Measurements from ENCODE around the gene NACC2. TPM values are rescaled to one million over a fixed set of nuclear protein-coding genes. Genes with fewer than 3 reads are reported as not detected.

NACC2 gene
- total RNA-seq, 6 experiments from 2014 or later: 38.2 to 46.7 (median 40.2) TPM

- Mint-ChIP-seq H3K27ac (no peak overlapping the region), H3K4me3 (no peak overlapping the region), H3K36me3 (ENCODE audit: low read depth) (no peaks in the 10 kb centered on the region), H3K9me3 (no peaks in the 10 kb centered on the region), H3K4me1 (ENCODE audit: low read depth) (peaks cover 24% of the 10 kb centered on the region), H3K27me3 (ENCODE audit: insufficient read depth) (no peaks in the 10 kb centered on the region; the same call in 1 of the 2 replicates)
- DNase-seq: no peak
- TF ChIP-seq, protein P1, sequence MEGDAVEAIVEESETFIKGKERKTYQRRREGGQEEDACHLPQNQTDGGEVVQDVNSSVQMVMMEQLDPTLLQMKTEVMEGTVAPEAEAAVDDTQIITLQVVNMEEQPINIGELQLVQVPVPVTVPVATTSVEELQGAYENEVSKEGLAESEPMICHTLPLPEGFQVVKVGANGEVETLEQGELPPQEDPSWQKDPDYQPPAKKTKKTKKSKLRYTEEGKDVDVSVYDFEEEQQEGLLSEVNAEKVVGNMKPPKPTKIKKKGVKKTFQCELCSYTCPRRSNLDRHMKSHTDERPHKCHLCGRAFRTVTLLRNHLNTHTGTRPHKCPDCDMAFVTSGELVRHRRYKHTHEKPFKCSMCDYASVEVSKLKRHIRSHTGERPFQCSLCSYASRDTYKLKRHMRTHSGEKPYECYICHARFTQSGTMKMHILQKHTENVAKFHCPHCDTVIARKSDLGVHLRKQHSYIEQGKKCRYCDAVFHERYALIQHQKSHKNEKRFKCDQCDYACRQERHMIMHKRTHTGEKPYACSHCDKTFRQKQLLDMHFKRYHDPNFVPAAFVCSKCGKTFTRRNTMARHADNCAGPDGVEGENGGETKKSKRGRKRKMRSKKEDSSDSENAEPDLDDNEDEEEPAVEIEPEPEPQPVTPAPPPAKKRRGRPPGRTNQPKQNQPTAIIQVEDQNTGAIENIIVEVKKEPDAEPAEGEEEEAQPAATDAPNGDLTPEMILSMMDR (IDR thresholded peaks at IDR 0.05): no peak
Measured at GRCh38 chr9:136088939-136089696, 6.0 kb downstream of the NACC2 start.

GRCh38 chr9:136088481-136088938 is 6.6 kb downstream of the NACC2 start:
- H3K9me3 Mint-ChIP-seq: no peaks in the 10 kb centered on the region
- TF ChIP-seq, protein P1 (IDR thresholded peaks at IDR 0.05): no peak
- no peak for DNase-seq
- no peaks in the 10 kb centered on the region for H3K36me3 Mint-ChIP-seq (ENCODE audit: low read depth)
- H3K4me3 Mint-ChIP-seq: no peak overlapping the region
- peaks cover 23% of the 10 kb centered on the region for H3K4me1 Mint-ChIP-seq (ENCODE audit: low read depth)
- H3K27me3 Mint-ChIP-seq (ENCODE audit: insufficient read depth): no peaks in the 10 kb centered on the region; the same call in 1 of the 2 replicates
- no peak overlapping the region for H3K27ac Mint-ChIP-seq

- TF ChIP-seq, protein P1 (IDR thresholded peaks at IDR 0.05): no peak
- no peak for DNase-seq
- Mint-ChIP-seq H3K27ac (no peak overlapping the region), H3K36me3 (ENCODE audit: low read depth) (no peaks in the 10 kb centered on the region), H3K4me1 (ENCODE audit: low read depth) (peaks cover 17% of the 10 kb centered on the region), H3K4me3 (no peak overlapping the region), H3K9me3 (no peaks in the 10 kb centered on the region), H3K27me3 (ENCODE audit: insufficient read depth) (no peaks in the 10 kb centered on the region; the same call in 1 of the 2 replicates)
Measured at GRCh38 chr9:136087741-136088480, 7.2 kb downstream of the NACC2 start.

GRCh38 chr9:136086951-136087740 is 7.9 kb downstream of the NACC2 start:
- Mint-ChIP-seq H3K27ac (no peak overlapping the region), H3K4me1 (ENCODE audit: low read depth) (peaks cover 14% of the 10 kb centered on the region), H3K4me3 (no peak overlapping the region), H3K9me3 (no peaks in the 10 kb centered on the region), H3K27me3 (ENCODE audit: insufficient read depth) (no peaks in the 10 kb centered on the region; the same call in 1 of the 2 replicates), H3K36me3 (ENCODE audit: low read depth) (no peaks in the 10 kb centered on the region)
- no peak for DNase-seq
- TF ChIP-seq, protein P1 (IDR thresholded peaks at IDR 0.05): no peak

GRCh38 chr9:136086213-136086881 is 8.7 kb downstream of the NACC2 start:
- no peak overlapping the region for H3K27ac Mint-ChIP-seq
- H3K27me3 Mint-ChIP-seq (ENCODE audit: insufficient read depth): no peaks in the 10 kb centered on the region; the same call in 1 of the 2 replicates
- H3K4me1 Mint-ChIP-seq (ENCODE audit: low read depth): peaks cover 8% of the 10 kb centered on the region
- no peaks in the 10 kb centered on the region for H3K36me3 Mint-ChIP-seq (ENCODE audit: low read depth)
- TF ChIP-seq, protein P1 (IDR thresholded peaks at IDR 0.05): no peak
- no peaks in the 10 kb centered on the region for H3K9me3 Mint-ChIP-seq
- no peak overlapping the region for H3K4me3 Mint-ChIP-seq
- no peak for DNase-seq

Data from HFFc6 (cell line).